Inflammatory macrophage treated with lipopolysaccharide for 1 hour (primary cell): ENCODE data around the gene WWC1.

ENCODE experiments used
- DNase-seq, 2 donors: peaks; one replicate each; pipeline ENCODE4 v3.0.0-alpha.2; 2020 to 2022

The WWC1 gene

DNA sequence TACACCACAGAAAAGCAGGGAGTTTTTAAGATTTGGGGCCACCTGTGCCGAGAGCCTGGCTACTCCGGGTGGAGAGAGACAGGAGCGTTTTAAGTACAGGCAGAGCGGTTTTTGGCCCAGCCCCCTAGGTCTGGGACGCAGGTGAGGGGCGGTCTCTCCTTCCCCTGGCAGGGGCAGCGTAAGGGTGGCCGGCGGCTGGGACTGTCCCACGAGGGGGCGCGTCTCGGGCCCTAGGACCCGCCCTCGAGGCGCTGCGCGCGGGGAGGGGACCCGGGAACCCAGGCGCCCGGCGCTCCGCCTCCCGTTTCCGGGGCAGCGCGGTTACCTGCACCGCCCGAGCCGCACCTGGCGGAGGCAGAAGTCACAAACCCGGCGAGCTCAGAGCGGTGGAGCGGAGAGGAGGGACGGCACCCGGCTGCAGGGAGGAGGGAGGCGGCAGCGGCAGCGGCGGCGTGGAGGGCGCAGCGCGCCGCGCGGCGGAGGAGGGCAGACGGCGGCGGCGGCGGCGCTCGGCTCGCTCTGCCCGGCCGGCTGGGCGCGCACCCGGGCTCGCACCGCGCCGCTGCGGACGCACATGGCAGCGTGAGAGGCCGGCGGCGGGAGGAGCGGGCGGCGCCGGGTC, at the start of gene WWC1:
Gene WWC1 (plus strand): TSS at position 304 of the 622 bp plus-strand sequence. CDS start 508 bp downstream, outside the sequence.
- no peak for DNase-seq

DNA sequence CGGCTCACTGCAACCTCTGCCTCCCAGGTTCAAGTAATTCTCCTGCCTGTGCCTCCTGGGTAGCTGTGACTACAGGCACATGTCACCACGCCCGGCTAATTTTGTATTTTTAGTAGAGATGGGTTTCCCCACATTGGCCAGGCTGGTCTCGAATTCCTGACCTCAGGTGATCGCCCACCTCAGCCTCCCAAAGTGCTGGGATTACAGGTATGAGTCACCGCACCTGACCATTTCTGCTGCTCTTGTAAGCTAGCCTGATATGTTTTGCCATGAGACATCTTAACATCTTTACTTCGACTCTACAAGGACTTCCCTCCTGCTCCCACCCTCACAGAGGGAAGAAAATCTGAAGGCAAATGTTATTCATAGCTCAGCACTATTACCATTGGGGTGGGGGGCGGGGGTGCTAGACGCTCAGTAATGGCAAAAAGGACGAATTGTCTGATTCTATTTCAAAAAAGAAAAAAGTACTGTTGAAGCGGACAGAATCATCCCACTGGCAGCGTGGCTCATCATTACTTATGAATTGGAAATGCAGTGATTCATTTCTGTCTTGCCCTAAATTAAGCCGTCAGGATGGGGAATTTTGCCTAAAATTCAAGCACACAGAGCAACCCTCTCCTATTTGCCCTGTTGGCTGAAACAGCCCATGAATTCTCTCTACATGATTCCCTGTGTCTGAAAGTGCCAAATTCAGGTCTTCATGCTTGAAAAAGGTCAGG, 46.4 kb upstream of the WWC1 start:
- no peak for DNase-seq

DNA sequence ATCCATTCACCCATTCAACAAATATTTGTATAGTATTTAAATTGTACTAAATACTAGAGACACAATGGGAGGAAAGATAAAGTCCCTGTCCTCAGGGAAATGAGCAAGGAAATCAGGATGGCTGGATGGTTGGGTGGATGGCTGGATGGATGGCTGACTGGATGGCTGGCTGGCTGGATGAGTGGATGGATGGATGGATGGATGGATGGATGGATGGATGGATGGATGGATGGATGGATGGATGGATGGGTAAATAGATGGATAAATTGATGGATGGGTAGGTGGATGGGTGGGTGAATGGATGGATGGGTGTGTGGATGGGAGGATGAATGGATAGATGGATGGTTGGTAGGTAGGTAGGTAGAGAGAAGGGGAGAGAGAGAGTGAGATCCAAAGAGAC, 41.5 kb upstream of the WWC1 start:
- no peak for DNase-seq

DNA sequence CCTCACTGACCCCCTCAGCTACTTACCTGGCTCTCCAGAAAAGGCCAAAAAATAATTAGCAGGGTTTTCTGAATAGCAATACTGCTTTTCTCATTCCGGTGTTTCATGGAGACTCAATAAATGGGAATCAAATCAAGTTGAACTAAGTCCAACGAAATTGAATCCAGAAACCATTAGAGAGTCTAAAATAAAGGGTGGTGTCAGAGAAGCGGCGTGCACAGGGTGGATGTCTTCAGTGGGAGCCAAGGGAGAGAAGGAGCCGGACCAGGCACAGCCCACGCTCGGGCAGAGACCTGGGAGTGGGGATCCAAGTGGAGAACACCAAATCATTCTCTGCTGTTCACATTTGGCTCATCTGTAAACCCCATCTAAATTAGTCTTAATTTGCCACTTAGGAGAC, 40.2 kb upstream of the WWC1 start:
- DNase-seq, result no peak

DNA sequence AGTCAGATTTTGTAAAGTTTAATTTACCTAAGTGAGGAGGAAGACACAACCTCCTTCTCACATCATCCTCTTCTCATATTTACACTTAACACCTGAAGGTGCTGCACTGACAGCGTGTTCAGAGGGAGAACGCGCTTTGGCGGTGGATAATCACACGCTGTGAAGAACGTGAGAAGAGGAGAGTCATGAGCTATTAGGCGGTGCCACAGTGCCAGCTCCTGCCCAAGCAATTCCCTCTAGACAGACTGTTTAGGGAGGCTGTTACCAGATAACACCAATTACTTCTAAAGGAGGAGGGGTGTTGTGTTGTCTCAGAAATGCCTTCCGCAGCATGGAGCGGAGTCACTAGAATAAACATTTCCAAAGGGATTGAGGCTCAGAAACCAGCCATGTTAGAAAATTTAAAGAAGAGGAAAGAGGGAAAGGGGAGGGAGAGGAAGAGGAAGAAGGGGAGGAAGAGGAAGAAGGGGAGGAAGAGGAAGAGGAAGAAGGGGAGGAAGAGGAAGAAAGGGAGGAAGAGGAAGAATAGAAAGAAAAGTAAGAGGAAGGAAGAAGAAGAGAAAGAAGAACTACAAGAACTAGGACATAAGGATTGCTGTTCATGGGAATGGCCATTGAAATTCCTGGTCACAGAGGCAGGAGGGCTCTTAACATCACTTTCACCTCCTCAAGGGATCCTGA, 37.3 kb upstream of the WWC1 start:
- DNase-seq, result no peak

DNA sequence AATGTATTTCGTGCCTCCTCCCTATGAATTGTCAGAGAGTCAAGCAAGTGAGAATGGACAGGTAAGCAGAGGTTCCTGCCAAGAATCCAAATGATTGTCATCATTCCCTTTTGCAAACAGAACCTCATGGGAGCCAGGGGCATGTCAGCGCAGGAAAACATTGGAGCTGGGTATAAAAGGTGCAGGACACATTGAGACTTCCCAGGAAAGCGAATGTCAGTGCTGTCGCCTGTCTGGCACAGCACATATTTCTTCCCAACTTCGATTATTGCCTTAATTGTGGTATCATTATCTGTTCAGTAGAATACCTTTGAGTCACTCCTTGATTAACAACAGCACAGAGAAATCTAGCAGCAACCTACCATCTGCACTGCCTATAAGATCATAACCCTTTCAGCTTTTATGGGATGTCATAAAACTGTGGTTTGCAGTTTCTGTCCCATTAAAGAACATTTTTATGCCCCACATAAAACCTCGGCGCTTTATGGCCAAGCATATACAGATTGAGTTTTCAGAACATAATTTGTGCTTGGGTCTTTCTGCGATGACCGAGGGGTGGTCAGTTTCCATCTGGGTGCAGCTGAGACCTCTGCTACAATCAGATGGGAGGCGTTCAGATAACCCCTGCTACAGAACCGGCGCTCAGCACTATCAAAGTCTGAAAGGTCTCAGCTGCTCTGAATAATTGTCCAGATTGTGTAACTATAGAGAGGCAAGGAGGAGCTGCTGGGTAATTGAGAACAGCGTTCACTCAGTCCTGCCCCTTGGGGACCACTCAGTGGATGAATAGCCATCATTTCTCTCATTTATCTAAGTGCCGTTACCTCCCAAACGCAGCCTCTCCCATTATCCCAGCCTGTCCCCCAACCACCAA, 30.9 kb upstream of the WWC1 start:
- DNase-seq, result no peak

DNA sequence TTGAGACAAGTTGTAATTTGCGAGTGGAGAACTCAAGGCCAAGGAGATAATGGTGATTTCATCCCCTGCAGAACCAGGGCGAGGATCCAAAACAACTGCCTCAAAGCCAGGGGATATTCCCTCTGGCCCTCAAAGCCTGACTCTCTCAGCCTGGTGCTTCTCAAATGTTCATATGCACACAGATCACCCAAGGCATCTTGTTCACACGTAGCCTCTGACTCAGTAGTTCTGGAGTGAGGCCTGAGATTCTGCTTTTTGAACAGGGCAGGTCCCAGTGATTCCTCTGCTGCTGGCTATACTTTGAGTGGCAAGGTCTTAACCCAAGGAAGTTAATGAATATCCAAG, 30.2 kb upstream of the WWC1 start:
- no peak for DNase-seq

DNA sequence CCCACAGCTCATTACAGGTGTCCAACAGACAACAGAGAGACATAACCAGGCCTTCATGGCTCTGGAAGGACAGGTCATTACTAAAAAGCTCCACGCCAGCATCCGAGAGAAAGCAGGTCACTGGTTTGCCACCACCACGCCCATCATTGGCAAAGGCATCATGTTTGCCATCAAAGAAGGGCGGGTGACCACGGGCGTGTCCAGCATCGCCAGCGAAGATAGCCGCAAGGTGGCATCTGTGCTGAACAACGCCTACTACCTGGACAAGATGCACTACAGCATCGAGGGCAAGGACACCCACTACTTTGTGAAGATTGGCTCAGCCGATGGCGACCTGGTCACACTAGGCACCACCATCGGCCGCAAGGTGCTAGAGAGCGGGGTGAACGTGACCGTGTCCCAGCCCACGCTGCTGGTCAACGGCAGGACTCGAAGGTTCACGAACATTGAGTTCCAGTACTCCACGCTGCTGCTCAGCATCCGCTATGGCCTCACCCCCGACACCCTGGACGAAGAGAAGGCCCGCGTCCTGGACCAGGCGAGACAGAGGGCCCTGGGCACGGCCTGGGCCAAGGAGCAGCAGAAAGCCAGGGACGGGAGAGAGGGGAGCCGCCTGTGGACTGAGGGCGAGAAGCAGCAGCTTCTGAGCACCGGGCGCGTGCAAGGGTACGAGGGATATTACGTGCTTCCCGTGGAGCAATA, 29.3 kb upstream of the WWC1 start:
- DNase-seq, result no peak

DNA sequence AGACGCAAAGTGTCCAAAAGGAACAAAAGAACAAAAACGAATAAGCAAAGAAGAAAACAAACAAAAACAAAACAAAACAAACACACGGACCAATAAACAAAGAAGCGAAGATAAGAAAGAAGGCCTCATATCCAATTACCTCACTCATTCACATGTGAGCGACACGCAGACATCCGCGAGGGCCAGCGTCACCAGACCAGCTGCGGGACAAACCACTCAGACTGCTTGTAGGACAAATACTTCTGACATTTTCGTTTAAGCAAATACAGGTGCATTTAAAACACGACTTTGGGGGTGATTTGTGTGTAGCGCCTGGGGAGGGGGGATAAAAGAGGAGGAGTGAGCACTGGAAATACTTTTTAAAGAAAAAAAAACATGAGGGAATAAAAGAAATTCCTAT, 28.3 kb upstream of the WWC1 start:
- no peak for DNase-seq

DNA sequence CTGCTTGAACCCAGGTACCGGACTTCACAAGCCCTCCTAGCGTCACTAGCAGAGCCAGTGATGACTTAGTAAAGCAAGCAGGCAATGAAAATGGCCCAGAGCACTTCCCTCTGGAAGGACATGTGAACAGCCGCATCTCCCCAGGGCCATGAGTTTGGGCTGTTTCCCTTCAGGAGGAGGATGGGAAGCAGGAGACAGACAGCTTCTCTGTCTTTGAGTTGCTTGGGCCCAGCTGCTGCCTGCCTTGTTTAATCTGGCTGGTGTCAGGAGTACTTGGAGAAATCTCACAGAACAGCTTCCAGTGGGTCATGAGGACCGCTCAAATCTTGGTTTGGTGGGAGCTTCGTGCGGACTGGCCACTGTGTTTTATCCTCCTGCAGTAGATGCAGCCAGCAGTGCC, 25.4 kb upstream of the WWC1 start:
- DNase-seq, result no peak

DNA sequence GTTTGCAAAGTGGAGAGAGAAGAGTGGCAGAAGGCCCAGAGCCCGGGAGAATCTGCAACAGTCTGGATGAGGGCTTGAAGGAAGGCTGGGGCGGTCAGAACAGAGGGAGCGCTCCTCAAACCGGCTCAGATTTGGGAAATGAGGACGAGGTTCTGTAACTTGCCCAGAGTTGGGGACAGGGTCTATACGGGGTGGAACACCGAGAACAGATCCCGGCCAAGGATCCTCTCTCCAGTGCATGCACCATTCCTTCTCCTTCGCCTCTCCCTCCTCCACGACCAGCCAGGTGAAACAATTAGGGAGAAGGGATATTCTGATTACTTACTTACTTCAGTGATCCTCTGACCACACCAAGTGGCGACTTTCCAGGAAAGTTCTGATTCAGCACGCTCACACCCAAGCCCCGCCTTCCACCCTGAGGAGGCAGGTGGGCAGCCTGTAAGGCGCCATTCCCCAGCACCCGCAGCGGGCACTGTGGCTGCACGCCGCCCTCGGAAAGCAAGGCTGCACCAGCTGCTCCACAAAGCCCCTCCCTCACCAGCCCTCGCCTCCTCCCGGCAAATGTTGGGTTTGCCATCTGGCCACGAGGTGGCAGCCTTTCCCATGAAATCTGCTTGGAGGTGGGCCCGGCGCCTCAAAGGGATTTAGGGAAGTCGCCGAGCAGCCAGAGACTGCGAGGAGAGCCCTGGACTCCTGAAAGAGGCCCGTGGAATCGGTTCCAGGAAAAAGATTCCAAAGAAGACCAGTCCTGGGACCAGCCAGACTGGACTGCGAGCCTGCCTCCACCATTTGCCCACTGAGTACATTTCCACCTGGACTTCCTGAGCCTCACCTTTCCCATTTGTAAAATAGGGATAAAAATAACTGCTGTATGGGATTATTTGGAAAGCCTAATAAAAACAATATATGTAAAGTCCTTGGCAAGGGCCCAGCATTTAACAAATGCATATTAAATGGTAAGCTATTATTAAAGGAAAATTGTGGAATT, 22.2 kb upstream of the WWC1 start:
- DNase-seq, result peak; percentile 64 to 88

DNA sequence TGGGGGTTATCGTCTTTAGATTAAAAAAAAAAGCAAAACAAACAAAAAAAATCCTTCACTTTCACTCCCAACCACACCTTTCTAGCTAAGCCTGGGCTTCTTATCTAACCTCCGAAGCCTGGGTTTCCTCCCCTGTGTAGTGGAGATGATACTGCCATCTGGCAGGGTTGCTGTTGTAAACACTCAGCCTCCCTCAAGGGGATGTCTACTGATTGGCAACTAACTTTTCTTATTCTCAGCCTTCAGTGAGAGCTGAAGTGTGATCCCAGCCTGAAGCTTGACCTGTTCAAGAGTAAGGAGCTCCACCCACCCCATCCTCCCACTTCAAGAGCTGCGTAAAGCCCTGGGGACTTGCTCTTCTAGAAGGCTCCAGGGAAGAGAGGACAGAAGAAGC, 21.5 kb upstream of the WWC1 start:
- DNase-seq, result no peak

DNA sequence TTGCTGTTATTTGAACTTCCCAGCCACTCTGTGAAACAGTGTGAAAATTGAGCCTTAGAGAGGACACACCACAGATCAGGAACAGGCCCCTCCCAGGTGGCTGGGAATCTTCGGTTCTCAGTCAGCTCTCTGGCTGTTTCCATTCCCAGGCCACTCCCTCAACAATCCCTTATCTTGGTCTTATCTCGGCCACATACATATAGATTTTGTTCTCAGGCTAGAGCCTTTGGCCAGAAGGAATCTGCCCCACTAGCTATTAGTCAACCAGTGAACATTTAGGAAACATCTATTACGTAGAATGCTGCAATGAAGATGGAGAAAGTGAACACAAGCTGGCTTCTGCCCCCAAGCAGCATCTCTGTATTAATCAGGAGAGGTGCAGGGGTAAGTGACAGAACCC, 21.0 kb upstream of the WWC1 start:
- DNase-seq, result no peak

DNA sequence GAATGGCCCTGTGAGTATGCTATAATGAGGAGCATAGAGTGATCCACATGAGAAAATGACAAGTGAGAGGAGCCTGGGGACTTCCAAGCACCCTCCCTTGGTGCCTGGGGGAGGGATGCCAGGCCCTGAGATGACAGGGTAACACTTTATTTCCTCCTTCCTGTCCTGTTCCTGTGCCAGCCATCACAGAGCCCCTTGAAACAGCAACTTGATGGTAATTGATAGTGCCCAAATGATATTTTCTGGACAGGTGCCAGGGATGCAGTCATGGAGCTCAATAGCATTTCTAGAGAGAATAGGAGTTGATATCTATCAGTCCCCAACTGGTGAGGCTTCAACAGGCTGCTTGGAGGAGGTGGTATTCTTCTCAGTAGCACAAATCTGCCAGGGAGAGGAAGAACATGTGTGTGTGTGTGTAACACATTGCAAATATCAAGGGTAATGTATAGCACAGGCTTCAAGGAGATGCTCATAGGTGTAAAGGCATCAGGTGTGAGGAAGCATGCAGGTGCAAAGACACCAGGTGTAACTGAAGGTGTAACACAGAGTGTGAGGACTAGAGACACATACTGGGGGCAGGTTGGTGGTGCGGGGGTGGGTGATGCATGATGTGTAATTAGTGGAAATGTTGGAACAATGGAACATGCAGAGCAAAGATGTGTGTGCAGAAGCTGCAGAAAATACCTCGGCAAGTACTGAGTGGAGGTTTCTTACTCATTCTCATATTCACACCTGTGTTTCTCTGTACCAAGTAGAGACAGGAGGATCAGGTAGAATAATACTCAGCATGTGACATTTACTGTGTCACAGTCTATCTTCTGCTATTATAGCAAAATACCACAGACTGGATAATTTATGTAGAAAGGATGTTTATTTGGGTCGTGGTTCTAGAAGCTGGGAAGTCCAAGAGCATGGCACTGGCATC, 18.1 kb upstream of the WWC1 start:
- DNase-seq, result no peak

DNA sequence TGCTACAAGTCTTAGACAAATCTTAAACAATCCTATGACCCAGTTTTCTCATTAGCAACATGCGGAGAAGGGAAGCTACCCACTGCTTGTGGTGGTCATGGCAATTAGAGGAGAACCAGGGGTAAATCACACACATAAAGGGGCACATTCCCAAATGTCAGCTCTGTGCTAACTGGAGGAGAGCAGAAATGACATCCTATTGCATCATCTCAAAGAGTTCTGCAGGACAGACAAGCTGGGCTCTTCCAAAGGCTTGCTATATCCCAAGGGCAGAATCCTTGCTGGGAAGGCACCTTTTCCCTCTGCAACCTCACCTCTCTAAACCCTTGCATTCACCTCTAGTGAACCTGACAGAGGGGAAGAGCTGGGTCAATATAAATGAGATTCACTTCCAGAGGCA, 17.0 kb upstream of the WWC1 start:
- DNase-seq, result no peak

DNA sequence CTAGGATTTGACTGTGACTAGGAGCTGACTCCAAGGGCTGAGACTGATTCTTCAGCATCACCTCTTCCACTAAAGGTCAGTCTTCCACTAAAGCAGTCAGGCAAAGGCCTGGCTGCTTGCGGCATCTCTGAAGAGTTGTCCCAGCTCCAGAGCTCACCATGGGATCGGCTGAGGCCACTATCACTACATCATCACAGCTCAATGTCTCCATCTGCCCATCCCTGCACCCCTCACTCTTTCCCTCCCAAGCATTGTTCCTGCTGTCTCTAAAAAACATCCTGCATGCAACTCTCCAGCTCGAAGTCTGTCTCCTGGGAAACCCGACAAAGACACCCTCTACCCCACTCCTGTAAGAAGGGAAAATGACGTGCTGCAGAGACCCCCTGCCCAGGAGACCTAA, 15.5 kb upstream of the WWC1 start:
- no peak for DNase-seq

DNA sequence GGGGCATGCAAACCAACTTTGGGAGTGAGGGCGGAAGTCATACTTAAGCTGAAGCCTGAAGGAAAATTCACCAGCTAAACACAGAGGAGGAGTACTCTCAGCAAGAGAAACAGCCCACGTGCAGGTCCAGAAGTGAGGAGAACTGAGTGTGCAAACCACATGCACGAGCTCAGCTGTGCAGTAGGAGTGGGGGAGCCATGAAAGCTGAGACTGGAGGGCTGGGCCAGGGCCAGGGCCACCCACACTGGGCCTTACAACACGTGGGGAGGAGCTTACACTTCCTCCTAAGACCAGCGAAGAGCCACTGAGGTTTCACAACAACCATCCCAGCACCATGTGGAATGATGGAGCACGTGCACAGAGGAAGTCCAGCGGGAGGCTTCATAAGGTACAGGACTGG, 9.3 kb upstream of the WWC1 start:
- peak; percentile 68 to 77 for DNase-seq

DNA sequence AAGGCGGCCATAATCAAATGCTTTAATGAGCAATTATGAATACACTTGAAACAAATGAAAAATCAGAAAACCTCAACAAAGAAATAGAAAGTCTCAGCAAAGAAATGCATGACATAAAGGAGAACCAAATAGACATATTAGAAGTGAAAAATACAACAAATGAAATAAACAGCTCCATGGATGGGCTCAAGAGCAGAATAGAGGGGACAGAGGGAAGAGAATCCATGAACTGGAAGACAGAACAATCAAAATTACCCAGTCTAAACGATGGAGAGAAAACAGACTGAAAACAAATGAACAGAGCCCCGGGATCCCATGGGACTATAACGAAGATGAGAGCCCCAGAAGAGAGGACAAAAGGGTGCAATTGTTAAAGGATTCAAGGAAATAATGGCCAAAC, 6.6 kb upstream of the WWC1 start:
- no peak for DNase-seq

DNA sequence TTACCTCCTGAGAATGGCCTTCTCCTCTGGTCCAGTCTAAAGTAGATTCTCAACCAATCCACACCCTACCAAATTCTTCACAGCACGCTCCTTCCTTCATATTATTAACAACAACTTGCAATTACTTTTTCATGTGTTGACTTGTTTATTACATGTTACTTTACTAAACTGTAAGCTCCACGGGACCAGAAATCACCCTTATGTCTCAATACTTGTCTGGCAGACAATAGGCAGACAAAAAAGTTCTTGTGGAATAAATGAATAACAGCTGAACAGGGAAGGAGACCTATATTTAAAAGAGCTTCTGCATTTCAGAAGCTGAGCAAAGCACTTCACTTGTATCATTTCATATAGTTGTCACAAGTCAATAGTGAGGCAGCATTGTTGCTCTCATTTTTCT, 5.7 kb upstream of the WWC1 start:
- no peak for DNase-seq

DNA sequence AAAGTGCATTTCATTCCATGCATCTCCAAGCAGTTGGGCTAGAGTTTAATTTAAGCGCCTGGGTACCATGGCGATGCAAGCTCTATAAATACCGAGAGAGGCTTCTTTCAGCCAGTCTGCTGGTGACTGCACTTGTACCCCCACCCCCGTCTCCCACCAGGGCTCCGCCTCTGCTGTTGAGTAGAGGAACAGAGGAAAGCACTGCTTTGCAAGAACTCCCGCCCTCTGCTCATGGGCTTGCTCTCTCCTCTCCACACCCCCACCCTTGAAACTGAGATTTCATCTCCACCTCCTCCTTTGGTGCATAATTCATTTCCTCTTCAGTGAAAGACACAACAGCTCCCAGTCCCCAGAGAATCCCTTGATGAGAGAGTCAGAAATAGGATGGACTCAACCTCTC, 5.1 kb upstream of the WWC1 start:
- peak in 1 of 2 donors; percentile 52 for DNase-seq
